Ureter (tissue), 1 donor: Measurements from ENCODE around the gene ARSB. TPM values are rescaled to one million over a fixed set of nuclear protein-coding genes. Genes with fewer than 3 reads are reported as not detected.
"Not testable (repeated sequence)": the region's sequence is repeated elsewhere in the genome, so short reads cannot be mapped to it uniquely, and the experiment has no call there.

Experiments used
- DNase-seq: peaks from one replicate; pipeline ENCODE4 v3.0.0-alpha.2; 2020; ENCODE audit warnings: low spot score
- total RNA-seq: library from RNA; stranded (reverse); gene quantifications from one replicate; pipeline ENCODE4 v1.2.4, GENCODE V29; 2023
- donor health status: DM: yes; HTN: yes; CAD: no.

ARSB gene
- total RNA-seq, 1 donor from 2014 or later = 9.9 TPM

- no peak for DNase-seq
Observed at GRCh38 chr5:78779262-78779661, 205.8 kb downstream of the ARSB start.

- DNase-seq = no peak
Observed at GRCh38 chr5:78778538-78778937, 206.6 kb downstream of the ARSB start.

GRCh38 chr5:78777901-78778300 lies 207.2 kb downstream of the ARSB start:
- no peak for DNase-seq

GRCh38 chr5:78776637-78777036 lies 208.5 kb downstream of the ARSB start:
- no peak for DNase-seq

- DNase-seq = no peak
Observed at GRCh38 chr5:78773655-78774054, 211.5 kb downstream of the ARSB start.

GRCh38 chr5:78771260-78772205 lies 213.6 kb downstream of the ARSB start:
- DNase-seq = peak; percentile 81

GRCh38 chr5:78768781-78769380 lies 216.2 kb downstream of the ARSB start:
- no peak for DNase-seq

- DNase-seq = no peak
Observed at GRCh38 chr5:78766412-78766762, 218.7 kb downstream of the ARSB start.

- DNase-seq = no peak
Observed at GRCh38 chr5:78765756-78766411, 219.2 kb downstream of the ARSB start.

- DNase-seq = no peak
Observed at GRCh38 chr5:78765116-78765515, 220.0 kb downstream of the ARSB start.

- DNase-seq = no peak
Observed at GRCh38 chr5:78763659-78764189, 221.4 kb downstream of the ARSB start.

GRCh38 chr5:78762743-78763142 lies 222.4 kb downstream of the ARSB start:
- not testable (repeated sequence) for DNase-seq

GRCh38 chr5:78761840-78762239 lies 223.3 kb downstream of the ARSB start:
- DNase-seq = no peak

GRCh38 chr5:78760770-78761169 lies 224.3 kb downstream of the ARSB start:
- DNase-seq = no peak

GRCh38 chr5:78760366-78760765 lies 224.7 kb downstream of the ARSB start:
- DNase-seq = no peak

- no peak for DNase-seq
Observed at GRCh38 chr5:78758169-78758839, 226.8 kb downstream of the ARSB start.

GRCh38 chr5:78757269-78758053 lies 227.6 kb downstream of the ARSB start:
- DNase-seq = no peak

GRCh38 chr5:78756858-78757257 lies 228.3 kb downstream of the ARSB start:
- DNase-seq = no peak

- no peak for DNase-seq
Observed at GRCh38 chr5:78755822-78756429, 229.2 kb downstream of the ARSB start.

- DNase-seq = no peak
Observed at GRCh38 chr5:78754655-78755054, 230.5 kb downstream of the ARSB start.

GRCh38 chr5:78753093-78753531 lies 232.0 kb downstream of the ARSB start:
- DNase-seq = no peak
